Pulmonary artery endothelial cell (primary cell): ENCODE data around the gene LEUTX. TPM values are rescaled to one million over a fixed set of nuclear protein-coding genes. Genes with fewer than 3 reads are reported as not detected.

Source experiments
- total RNA-seq: library from RNA; depleted of rRNA; stranded (reverse); fragments of >200 nt; gene quantifications from 2 replicates; pipeline ENCODE4 v1.2.3, GENCODE V29; 2014

Gene LEUTX
- total RNA-seq, 1 donor from 2014 or later = not detected

Other genes with a start within 250 kb of the LEUTX start
- 3.1 and 4.7 TPM in 2 replicates for gene EID2B, start 246.0 kb upstream of the LEUTX start, total RNA-seq
- 19.2 and 19.6 TPM in 2 replicates for gene EID2, start 238.7 kb upstream of the LEUTX start, total RNA-seq
- not detected in 2 replicates for gene LGALS13, start 176.3 kb upstream of the LEUTX start, total RNA-seq
- gene LGALS16, start 122.9 kb upstream of the LEUTX start, total RNA-seq = not detected in 2 replicates
- gene LGALS14, start 74.4 kb upstream of the LEUTX start, total RNA-seq = not detected in 2 replicates
- not detected in 2 replicates for gene CLC, start 40.8 kb upstream of the LEUTX start, total RNA-seq
- 9.2 and 12.4 TPM in 2 replicates for gene DYRK1B, start 55.3 kb downstream of the LEUTX start, total RNA-seq
- 278 and 378 TPM in 2 replicates for gene FBL, start 67.5 kb downstream of the LEUTX start, total RNA-seq
- under 0.01 and 0.04 TPM in 2 replicates for gene FCGBP, start 155.8 kb downstream of the LEUTX start, total RNA-seq
- 129 and 161 TPM in 2 replicates for gene PSMC4, start 192.3 kb downstream of the LEUTX start, total RNA-seq
- 2.0 and 6.5 TPM in 2 replicates for gene ZNF546, start 218.2 kb downstream of the LEUTX start, total RNA-seq